ENCODE results near the gene KRTAP12-4. TPM values are rescaled to one million over a fixed set of nuclear protein-coding genes. Genes with fewer than 3 reads are reported as not detected.
"Not testable (repeated sequence)": the region's sequence is repeated elsewhere in the genome, so short reads cannot be mapped to it uniquely, and the experiment has no call there.

KRTAP12-4 gene
- total RNA-seq, 1 donor from 2014 or later = not detected

DNA sequence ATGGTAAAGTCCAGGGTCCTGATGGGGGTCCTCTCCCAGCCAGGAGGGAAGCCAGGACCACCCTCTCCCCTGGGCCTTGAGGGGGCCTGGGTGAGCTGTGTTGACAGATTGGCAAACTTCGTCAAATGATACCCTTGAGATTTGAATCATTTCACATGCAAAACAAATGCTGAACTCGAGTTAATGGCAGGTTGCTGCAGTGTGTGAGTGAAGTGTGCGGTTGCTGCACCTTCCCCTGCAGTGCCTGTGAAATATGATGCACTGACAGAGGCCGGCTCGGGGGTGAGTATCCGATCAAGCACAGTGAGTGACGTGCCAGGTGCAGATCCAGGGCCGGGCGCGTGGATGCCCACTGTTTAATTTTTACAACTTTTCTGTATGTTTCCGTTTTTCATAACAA lies 33.2 kb upstream of the KRTAP12-4 start:
- peak; percentile 48 for DNase-seq (ENCODE audit: low read depth)

DNA sequence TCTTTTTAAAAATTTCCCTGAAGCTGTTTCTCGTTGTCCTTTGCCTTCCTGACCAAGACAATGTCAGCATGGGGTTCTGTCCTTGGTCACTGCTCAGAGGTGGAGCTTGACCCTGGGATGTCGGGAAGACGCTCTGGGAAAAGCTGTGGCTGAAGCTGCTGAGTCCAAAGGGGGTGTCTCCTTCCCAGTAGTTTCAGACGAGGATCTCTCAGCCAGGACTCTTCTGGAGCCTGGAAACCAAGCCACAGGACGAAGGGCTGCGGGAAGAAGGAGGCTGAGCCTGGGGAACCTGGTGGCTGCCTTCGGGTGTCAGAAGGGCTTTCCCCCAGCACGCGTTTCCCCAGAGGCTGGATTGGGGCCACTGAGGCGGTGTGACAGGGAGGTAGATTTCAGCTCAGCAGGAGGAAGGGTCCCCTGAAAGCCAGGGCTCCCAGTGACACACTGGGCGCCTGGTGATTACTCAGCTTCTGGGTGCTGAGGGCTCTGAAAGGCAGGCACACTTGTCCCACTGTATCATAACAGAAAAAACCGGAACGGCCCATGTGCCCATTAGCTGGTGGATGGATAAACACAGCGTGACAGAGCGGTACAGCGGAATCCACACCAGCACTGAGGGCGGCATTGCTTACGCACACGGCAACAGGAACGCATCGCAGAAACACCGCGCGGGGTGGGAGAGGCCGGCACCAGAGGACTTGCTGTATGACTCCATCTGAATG lies 32.5 kb upstream of the KRTAP12-4 start:
- no peak for DNase-seq (ENCODE audit: low read depth)

DNA sequence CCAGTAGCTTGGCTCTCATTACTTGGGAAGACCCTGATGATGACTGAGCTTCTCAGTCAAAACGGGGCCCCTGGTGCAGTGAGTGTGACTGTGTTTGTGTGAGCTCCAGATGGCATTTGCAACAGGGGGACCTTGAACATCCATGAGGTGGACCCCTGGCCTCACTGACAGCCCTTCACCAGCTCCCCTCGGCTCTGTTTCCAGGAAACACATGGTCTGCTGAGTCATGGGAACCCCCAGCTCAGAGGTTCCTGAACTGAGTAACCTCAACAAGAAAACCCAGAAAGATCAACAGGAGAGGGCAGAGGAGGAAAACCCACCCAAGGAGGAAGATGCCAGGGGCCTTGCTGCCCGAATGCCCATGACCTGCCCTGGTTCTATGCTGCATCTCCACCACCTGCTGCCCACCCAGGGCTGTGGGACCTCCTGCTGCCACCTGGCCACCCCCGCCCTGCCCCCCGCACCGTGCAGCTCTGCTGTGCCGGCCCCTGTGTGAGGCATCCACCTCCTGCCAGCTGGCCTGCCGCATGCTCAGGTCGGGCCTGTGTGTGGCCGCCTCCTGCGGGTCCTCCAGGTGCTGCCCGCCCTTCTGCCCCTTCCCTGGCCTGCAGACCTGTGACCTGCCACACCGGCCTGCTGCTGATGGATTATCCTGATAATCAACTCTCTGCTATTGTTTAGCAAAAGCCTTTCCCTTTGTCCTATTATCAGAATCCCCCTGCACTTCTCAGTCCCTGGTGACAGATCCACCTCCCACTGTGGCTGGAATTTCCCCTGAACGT lies 31.7 kb upstream of the KRTAP12-4 start:
- no peak for DNase-seq (ENCODE audit: low read depth)

DNA sequence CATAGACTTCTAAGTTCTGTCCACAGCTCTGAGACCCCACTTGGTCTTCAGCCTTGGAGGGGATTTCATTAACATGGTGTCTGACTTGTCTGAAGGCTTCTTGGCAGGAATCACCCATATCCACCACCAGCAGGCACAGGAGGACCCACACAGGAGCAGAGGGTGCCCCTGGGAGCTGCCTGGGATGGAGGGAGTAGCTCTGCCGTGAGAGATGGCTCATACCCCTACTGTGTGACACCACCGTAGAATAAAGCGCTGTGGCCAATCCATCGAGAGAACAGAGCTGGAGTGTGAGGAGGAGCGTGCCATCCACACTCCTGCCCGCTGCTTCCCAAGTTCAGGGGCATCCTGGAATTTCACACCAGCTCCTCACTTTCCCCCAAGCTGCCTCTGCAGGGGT lies 30.6 kb upstream of the KRTAP12-4 start:
- not testable (repeated sequence) for DNase-seq (ENCODE audit: low read depth)

DNA sequence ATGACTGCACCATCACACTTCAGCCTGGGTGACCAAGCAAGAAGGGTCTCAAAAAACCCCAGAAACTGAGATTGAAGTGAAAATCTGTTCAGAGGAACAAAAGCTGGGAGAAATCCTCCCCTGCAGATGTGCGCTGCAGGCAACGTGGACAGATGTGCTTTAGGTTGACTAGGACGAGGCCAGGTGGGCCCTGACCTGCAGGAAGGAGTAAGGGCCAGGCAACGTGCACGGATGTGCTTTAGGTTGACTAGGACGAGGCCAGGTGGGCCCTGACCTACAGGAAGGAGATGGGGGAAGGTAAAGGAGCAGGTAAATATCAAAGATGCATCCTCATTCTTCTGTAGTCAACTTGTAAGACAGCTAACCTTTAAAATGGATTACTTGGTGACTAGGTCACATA lies 30.0 kb upstream of the KRTAP12-4 start:
- no peak for DNase-seq (ENCODE audit: low read depth)

DNA sequence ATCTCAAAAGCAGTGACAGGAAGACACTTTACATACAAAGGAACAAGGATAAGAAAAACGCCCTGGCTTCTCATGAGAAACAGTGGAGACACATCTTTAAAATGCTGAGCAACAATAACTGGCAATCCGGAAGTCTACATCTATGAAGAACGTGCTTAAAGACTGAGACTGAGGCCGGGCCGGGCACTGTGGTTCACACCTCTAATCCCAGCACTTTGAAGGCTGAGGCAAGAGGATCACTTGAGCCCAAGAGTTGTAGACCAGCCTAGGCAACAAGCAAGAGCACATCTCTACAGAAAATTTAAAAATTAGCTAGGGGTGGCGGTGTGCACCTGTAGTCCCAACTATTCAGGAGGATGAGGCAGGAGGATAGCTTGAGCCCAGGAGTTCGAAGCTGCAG lies 29.6 kb upstream of the KRTAP12-4 start:
- no peak for DNase-seq (ENCODE audit: low read depth)

DNA sequence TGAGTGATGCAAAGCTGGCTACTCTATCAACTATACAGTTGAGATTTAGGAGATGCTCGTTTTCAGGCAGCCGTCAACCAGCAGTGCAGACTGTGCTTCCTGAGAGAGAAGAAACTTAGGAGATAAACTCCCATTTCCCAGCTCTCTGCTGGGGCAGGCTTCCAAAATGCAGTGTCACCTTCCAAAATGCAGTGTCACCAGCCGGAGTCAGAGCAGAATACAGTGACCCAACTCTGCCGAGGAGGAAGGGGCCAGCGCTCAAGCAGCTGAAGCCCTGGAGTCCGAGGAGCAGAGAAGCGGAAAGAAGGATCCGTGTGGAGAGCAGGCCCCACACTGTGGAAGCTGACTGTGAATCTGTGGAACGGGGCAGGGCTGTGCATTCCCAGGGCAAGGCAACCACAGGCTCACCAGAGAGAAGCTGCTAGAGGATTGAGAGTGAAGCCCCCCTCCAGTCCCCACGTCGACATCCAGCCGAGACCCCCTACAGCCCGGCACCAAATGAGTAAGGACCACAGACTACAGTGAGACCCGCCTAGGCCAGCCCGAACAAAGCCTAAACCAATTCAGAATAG lies 28.2 kb upstream of the KRTAP12-4 start:
- no peak for DNase-seq (ENCODE audit: low read depth)

DNA sequence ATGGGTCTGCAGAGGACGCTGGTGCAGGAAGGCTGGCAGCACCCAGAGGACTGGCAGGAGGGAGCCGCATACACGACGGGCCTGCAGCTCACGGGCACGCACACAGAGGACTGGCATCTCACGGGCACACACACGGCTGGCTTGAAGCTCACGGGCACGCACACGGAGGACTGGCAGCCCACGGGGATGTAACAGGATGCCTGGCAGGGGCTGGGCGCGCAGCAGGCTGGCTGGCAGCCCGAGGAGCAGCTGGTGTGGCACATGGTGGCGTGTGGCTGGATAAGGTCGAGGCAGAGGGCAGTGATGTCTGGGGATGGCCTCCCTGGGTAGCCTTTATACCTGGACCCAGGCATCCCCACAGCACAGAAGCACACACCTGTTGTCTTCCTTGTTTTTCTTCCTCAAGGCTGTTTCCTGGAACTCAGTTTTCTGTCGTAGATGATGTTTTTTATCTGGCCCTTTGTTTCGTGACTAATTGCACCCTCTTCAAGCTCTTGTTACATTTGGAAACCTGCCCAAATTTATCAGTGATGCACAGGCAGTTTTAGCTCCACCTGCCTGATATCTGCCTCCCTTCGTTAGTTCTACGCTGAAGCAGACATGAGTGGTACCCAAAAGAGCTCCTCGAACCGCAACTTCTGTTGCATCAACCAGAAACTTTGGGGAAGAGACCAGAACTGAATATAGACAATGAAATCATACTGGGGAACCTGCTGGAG lies 27.6 kb upstream of the KRTAP12-4 start, which contains the start of gene KRTAP12-1:
Gene KRTAP12-1 (minus strand): TSS at position 303 of the 719 bp plus-strand sequence. CDS start 40 bp downstream, at position 263.
- peak; percentile 33 for DNase-seq (ENCODE audit: low read depth)

DNA sequence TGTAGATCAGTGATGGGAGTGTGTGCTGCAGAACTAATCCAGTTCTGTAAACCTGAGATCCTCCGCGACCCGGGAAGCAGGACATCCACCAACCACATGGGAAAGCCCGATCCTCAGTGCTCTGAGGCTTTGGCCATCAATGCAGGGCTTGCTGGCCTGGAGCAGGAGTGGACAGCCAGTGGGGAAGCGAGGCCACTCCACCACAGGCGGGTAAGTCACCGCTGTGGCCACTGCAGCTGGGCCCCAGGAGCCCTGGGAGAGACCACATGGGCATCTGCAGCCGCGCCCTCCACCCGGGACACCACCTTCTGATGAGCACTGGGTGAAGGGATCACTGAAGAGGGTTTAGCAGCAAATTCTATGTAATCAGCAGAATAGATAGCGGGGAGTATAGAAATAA lies 26.7 kb upstream of the KRTAP12-4 start:
- peak; percentile 24 for DNase-seq (ENCODE audit: low read depth)

DNA sequence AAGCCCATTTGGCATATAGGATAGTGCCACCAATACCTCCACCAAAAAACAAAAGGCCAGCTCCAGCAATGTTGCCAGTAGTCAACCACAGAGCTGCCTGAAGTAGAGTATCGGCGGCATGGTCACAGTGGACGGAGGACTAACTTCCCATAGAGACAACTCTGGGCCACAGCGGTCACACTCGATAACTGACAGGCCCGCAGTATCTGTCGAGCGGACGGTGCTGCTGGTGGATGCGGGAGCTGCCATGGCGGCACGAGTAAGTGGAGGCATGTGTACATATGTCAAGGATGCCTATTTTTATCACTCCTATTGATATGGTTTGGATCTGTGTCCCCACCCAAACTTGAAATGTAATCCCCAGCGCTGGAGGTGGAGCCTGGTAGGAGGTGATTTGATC lies 23.4 kb upstream of the KRTAP12-4 start:
- no peak for DNase-seq (ENCODE audit: low read depth)

DNA sequence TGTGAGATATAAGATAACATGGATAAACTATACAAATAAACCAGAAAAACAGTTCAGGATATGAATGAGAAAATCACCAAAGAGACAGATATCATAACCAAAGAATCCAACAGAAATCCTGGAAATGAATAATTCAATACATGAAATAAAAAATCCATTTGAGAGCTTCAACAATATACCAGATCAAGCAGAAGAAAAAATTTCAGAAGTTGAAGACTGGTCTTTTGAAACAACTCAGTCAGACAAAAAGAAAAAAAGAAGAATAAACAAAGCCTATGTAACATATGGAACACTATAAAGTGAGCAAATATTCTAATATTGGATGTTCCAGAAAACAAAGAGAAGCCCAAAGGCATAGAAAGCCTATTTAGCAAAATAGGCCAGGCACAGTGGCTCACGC lies 17.5 kb upstream of the KRTAP12-4 start:
- no peak for DNase-seq (ENCODE audit: low read depth)

DNA sequence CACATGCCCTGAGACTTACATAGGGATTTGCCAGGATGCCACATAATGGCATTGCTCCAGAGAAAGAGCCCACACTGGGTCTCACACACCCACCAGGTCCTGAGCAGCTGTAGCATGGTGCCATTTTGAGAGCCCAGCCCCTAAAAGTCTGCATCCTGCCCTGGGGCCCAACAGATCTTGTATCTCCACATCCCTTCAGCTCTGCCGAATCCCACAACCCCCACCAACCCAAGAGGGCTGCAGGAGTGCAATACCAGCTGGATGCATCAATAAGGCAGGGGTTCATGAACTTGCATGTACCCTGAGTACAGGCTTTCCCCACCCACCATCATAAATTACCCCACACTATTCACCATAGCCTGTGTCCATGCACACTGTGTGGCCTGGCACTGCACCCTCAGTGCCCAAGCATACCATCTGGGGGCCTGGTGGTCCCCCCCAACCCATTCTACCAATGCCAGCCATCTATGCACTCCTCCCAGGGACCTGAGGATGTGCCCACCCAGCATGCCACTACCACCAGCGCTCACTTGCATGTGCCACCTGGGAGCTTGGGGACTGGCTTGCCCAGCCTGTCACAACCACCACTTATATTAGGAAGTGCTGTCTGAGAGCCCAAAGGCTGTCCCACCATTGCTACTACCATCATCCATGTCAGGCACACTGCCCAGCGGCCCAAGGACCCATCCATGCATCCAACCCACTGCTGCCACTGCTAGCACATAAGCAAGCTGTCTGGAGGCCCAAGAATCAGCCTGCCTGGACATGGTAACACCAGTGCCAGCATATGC lies 16.4 kb upstream of the KRTAP12-4 start:
- no peak for DNase-seq (ENCODE audit: low read depth)

DNA sequence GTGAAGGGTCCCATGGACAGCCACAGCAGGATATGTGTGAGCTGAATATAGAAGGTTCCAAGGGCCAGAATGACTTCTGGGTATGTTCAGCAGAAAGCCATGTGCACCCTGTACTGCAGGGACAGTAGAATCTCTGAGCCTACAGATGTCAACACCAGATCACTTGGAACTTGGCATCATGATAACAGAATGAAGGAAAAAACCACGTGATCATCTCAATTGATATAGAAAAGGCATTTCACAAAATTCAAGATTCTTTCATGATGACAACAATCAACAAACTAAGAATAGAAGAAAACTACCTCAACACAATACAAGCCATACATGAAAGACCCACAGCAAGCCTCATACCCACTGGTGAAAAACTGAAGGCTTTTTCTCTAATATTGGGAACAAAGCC lies 13.2 kb upstream of the KRTAP12-4 start:
- DNase-seq (ENCODE audit: low read depth) = no peak

DNA sequence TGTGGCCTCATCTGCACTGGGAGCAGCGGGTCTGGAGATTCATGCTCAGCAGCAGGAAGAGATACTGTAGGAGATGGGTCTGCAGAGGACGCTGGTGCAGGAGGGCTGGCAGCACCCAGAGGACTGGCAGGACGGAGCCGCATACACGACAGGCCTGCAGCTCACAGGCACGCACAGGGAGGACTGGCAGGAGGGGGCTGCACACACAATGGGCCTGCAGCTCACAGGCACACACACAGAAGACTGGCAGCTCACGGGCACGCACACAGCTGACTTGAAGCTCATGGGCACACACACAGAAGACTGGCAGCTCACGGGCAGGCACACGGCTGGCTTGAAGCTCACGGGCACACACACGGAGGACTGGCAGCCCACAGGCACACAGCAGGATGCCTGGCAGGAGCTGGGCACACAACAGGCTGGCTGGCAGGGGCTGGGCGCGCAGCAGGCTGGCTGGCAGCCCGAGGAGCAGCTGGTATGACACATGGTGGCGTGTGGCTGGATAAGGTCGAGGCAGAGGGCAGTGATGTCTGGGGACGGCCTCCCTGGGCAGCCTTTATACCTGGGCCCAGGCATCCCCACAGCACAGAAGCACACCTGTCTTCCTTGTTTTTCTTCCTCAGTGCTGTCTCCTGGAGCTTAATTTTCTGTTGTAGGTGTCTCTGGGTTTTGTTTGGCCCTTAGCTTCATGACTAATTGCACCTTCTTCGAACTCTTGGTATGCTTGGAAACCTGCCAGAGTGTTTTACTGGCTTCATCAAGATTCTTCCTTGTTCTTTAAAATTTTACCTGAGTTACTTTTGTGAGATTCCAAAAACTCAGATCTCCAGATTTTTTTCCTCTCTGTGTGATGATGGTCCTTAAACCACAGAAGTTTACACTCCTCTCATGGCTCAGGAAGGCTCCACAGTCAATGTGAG lies 12.2 kb upstream of the KRTAP12-4 start, which contains the start of gene KRTAP12-2:
Gene KRTAP12-2 (minus strand): TSS at position 527 of the 920 bp plus-strand sequence. CDS start 41 bp downstream, at position 486.
- peak; percentile 72 for DNase-seq (ENCODE audit: low read depth)

DNA sequence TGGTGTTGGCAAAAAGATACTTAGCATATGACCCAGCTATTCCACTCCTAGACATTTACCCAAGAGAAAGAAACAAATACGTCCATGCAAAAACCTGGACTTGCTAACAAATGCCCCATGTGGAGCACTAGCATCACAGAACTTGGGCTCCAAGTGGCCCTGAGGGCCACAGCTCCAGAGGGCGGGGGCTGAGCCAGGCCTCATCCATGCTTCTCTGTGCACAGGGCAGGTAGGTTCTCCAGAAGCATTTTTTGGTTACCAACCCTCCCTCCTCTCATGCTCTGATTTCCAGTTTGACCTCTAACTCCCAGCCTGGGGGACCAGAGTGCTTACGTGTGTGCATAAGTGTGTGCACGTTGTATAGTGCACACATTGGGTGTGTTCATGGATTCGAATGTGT lies 10.2 kb upstream of the KRTAP12-4 start:
- no peak for DNase-seq (ENCODE audit: low read depth)

DNA sequence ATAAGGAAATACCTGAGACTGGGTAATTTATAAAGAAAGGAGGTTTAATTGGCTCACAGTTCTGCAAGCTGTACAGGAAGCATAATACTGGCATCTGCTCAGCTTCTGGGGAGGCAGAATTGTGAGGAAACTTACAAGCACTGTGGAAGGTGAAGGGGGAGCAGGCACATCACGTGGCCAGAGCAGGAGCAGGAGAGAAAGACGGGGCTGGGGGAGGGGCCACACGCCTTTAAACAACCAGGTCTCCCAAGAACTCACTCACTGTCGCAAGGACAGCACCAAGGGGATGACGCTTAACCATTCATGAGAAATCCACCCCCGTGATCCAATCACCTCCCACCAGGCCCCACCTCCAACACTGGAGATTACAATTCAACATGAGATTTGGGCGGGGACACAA lies 7.1 kb upstream of the KRTAP12-4 start:
- not testable (repeated sequence) for DNase-seq (ENCODE audit: low read depth)

DNA sequence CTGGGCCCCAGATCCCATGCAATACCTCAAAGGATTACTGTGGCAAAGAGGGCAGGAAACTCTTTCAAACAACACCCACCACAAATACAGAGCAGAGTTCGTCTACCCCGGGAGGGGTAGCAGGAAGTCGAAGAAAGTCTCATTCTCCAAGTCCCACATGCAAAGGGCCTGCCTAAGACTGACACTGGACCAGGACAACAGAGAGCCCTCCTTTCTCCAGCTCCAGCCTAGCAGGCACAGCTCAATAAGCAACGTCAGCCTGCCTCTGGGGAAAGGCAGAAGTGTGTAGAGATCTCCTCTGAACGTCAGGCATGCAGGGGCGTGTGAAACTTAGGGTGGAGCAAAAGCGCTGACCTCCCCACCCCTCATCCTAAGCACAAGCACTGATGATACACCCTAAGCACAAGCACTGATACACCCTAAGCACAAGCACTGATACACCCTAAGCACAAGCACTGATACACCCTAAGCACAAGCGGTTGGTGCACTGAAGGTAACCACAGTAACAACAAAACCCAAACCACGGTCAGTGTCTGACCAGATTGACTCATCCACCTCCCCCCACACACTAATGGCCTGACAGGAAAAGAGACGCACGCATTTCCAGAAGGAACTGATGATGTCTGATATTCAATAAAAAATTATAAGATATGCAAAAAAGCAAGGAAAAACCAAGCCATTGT lies 4.6 kb upstream of the KRTAP12-4 start:
- DNase-seq (ENCODE audit: low read depth) = no peak

DNA sequence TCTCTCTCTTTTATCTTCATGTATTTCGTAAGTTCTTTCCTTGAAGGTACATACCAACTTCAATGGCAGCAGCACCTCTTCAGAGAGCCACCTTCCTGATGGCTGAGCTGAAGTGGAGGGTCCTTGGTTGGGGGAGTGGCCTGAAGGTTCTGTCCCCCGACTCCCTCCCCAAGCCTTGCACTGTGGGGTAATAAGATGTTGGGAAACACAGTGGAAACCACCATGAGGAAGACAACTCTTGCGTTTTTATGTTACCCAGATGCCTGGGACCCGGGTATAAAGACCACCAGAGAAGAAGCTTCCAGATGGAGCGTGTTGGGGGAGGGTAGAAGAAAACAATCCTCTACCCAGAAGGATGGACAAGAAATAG lies 4.1 kb upstream of the KRTAP12-4 start:
- DNase-seq (ENCODE audit: low read depth) = no peak

Measured in myocyte (in vitro differentiated cells).